Activated naive CD4-positive, alpha-beta T cell treated with anti-CD3 and anti-CD28 coated beads, Interleukin-2, amount 50 U/mL, for 16 hours (primary cell): ENCODE measurements around the gene IFNGR2.
"Not testable (repeated sequence)": the region's sequence is repeated elsewhere in the genome, so short reads cannot be mapped to it uniquely, and the experiment has no call there.

ENCODE experiments used
- DNase-seq: peaks from one replicate; pipeline ENCODE4 v3.0.0-alpha.2; 2020

The IFNGR2 gene

GRCh38 chr21:33378081-33378480 lies 25.1 kb upstream of the IFNGR2 start:
- no peak for DNase-seq

GRCh38 chr21:33379934-33380333 lies 23.3 kb upstream of the IFNGR2 start:
- DNase-seq: not testable (repeated sequence)

GRCh38 chr21:33380483-33380998 lies 22.7 kb upstream of the IFNGR2 start:
- peak; percentile 92 for DNase-seq

GRCh38 chr21:33381381-33381780 lies 21.8 kb upstream of the IFNGR2 start:
- DNase-seq: not testable (repeated sequence)

- peak; percentile 68 for DNase-seq
These were observed 19.9 kb upstream of the IFNGR2 start for GRCh38 chr21:33383056-33383888.

GRCh38 chr21:33384841-33385331 lies 18.3 kb upstream of the IFNGR2 start:
- no peak for DNase-seq

- no peak for DNase-seq
These were observed 16.9 kb upstream of the IFNGR2 start for GRCh38 chr21:33386222-33386784.

- no peak for DNase-seq
These were observed 15.9 kb upstream of the IFNGR2 start for GRCh38 chr21:33387294-33387693.

GRCh38 chr21:33388188-33388587 lies 15.0 kb upstream of the IFNGR2 start:
- DNase-seq: no peak

- no peak for DNase-seq
These were observed 12.7 kb upstream of the IFNGR2 start for GRCh38 chr21:33390479-33390878.

- no peak for DNase-seq
These were observed 11.6 kb upstream of the IFNGR2 start for GRCh38 chr21:33391656-33392055.

GRCh38 chr21:33392284-33392985 lies 10.8 kb upstream of the IFNGR2 start:
- DNase-seq: no peak

- DNase-seq: no peak
These were observed 9.9 kb upstream of the IFNGR2 start for GRCh38 chr21:33393348-33393747.

GRCh38 chr21:33394260-33394659 lies 9.0 kb upstream of the IFNGR2 start:
- DNase-seq: no peak

- no peak for DNase-seq
These were observed 7.3 kb upstream of the IFNGR2 start for GRCh38 chr21:33395891-33396331.

GRCh38 chr21:33396436-33396835 lies 6.8 kb upstream of the IFNGR2 start:
- DNase-seq: no peak

GRCh38 chr21:33396951-33397350 lies 6.3 kb upstream of the IFNGR2 start:
- DNase-seq: no peak

GRCh38 chr21:33397717-33398116 lies 5.5 kb upstream of the IFNGR2 start:
- no peak for DNase-seq

GRCh38 chr21:33398361-33398760 lies 4.9 kb upstream of the IFNGR2 start:
- DNase-seq: no peak

- no peak for DNase-seq
These were observed 1.6 kb upstream of the IFNGR2 start for GRCh38 chr21:33401630-33401992.

- DNase-seq: no peak
These were observed 923 bp upstream of the IFNGR2 start for GRCh38 chr21:33402001-33402979.
